Skeletal muscle satellite cell (primary cell): ENCODE results near the gene SIGLEC10.
"Not testable (repeated sequence)": the region's sequence is repeated elsewhere in the genome, so short reads cannot be mapped to it uniquely, and the experiment has no call there.

Source experiments
- H3K27me3 ChIP-seq: 2 replicates; pipeline ENCODE4 v1.7.0; 2013; ENCODE audit warnings: low read length; ENCODE audit not compliant: control insufficient read depth, insufficient read depth
- H3K36me3 ChIP-seq: 2 replicates; pipeline ENCODE4 v1.7.0; 2013; ENCODE audit warnings: mild to moderate bottlenecking, control low read depth, low read length; ENCODE audit not compliant: insufficient read depth
- H3K4me1 ChIP-seq: 2 replicates; pipeline ENCODE4 v1.7.0; 2013; ENCODE audit warnings: low read length; ENCODE audit not compliant: control insufficient read depth, insufficient read depth
- H3K4me2 ChIP-seq: 2 replicates; pipeline ENCODE4 v1.7.0; 2013; ENCODE audit warnings: mild to moderate bottlenecking, low read length
- H3K4me3 ChIP-seq: 2 replicates; pipeline ENCODE4 v1.7.0; 2013; ENCODE audit warnings: low read length
- H3K9ac ChIP-seq: 2 replicates; pipeline ENCODE4 v1.7.0; 2013; ENCODE audit warnings: mild to moderate bottlenecking, low read depth, low read length, moderate library complexity
- H3K9me3 ChIP-seq: replicated peaks from 2 replicates; pipeline ENCODE4 v1.7.0; 2013; ENCODE audit warnings: mild to moderate bottlenecking, control low read depth, low read length

Gene SIGLEC10

GRCh38 chr19:51456541-51457290 lies 39.3 kb upstream of the SIGLEC10 start:
- Histone ChIP-seq H3K27me3 (no peaks in the 10 kb centered on the region), H3K4me3 (no peak overlapping the region), H3K36me3 (no peaks in the 10 kb centered on the region), H3K9ac (no peak overlapping the region), H3K9me3 (no peaks in the 10 kb centered on the region), H3K4me1 (no peaks in the 10 kb centered on the region), H3K4me2 (no peak overlapping the region)

- no peaks in the 10 kb centered on the region for H3K36me3 ChIP-seq
- no peak overlapping the region for H3K4me3 ChIP-seq
- no peaks in the 10 kb centered on the region for H3K27me3 ChIP-seq
- no peak overlapping the region for H3K4me2 ChIP-seq
- no peak overlapping the region for H3K9ac ChIP-seq
- no peaks in the 10 kb centered on the region for H3K4me1 ChIP-seq
- H3K9me3 ChIP-seq = peaks cover 11% of the 10 kb centered on the region
These were observed 33.4 kb upstream of the SIGLEC10 start for GRCh38 chr19:51450730-51451307.

- no peaks in the 10 kb centered on the region for H3K27me3 ChIP-seq
- H3K4me1 ChIP-seq = no peaks in the 10 kb centered on the region
- no peak overlapping the region for H3K4me3 ChIP-seq
- no peak overlapping the region for H3K9ac ChIP-seq
- peaks cover 11% of the 10 kb centered on the region for H3K9me3 ChIP-seq
- H3K4me2 ChIP-seq = no peak overlapping the region
- H3K36me3 ChIP-seq = no peaks in the 10 kb centered on the region
These were observed 31.1 kb upstream of the SIGLEC10 start for GRCh38 chr19:51448411-51449016.

- Histone ChIP-seq H3K9me3 (peaks cover 11% of the 10 kb centered on the region), H3K9ac (no peak overlapping the region), H3K4me3 (no peak overlapping the region)
These were observed 30.6 kb upstream of the SIGLEC10 start for GRCh38 chr19:51448011-51448410.

GRCh38 chr19:51447510-51447909 lies 30.1 kb upstream of the SIGLEC10 start:
- H3K27me3 ChIP-seq, H3K4me3 ChIP-seq, H3K4me2 ChIP-seq, H3K9ac ChIP-seq, H3K4me1 ChIP-seq, H3K36me3 ChIP-seq: not testable (repeated sequence)
- peaks cover 11% of the 10 kb centered on the region for H3K9me3 ChIP-seq

More at GRCh38 chr19:51448011-51448410, 30.6 kb upstream of the SIGLEC10 start:
- H3K4me1 ChIP-seq = no peaks in the 10 kb centered on the region
- H3K27me3 ChIP-seq = no peaks in the 10 kb centered on the region
- no peaks in the 10 kb centered on the region for H3K36me3 ChIP-seq
- no peak overlapping the region for H3K4me2 ChIP-seq

- H3K9ac ChIP-seq = no peak overlapping the region
- no peaks in the 10 kb centered on the region for H3K9me3 ChIP-seq
- H3K4me3 ChIP-seq = no peak overlapping the region
- H3K4me1 ChIP-seq = no peaks in the 10 kb centered on the region
- H3K4me2 ChIP-seq = no peak overlapping the region
- H3K27me3 ChIP-seq = no peaks in the 10 kb centered on the region
- no peaks in the 10 kb centered on the region for H3K36me3 ChIP-seq
These were observed 24.3 kb upstream of the SIGLEC10 start for GRCh38 chr19:51441410-51442390.

- Histone ChIP-seq H3K9ac (no peak overlapping the region), H3K4me3 (no peak overlapping the region), H3K27me3 (no peaks in the 10 kb centered on the region), H3K4me1 (no peaks in the 10 kb centered on the region), H3K4me2 (no peak overlapping the region), H3K9me3 (no peaks in the 10 kb centered on the region), H3K36me3 (no peaks in the 10 kb centered on the region)
These were observed 23.5 kb upstream of the SIGLEC10 start for GRCh38 chr19:51440846-51441409.

- Histone ChIP-seq H3K9ac (no peak overlapping the region), H3K27me3 (no peaks in the 10 kb centered on the region), H3K4me3 (no peak overlapping the region), H3K4me2 (no peak overlapping the region), H3K4me1 (no peaks in the 10 kb centered on the region), H3K36me3 (no peaks in the 10 kb centered on the region), H3K9me3 (no peaks in the 10 kb centered on the region)
These were observed 22.6 kb upstream of the SIGLEC10 start for GRCh38 chr19:51440052-51440451.

- Histone ChIP-seq H3K27me3 (no peaks in the 10 kb centered on the region), H3K4me1 (no peaks in the 10 kb centered on the region), H3K9ac (no peak overlapping the region), H3K9me3 (no peaks in the 10 kb centered on the region), H3K36me3 (no peaks in the 10 kb centered on the region), H3K4me2 (no peak overlapping the region), H3K4me3 (no peak overlapping the region)
These were observed 21.6 kb upstream of the SIGLEC10 start for GRCh38 chr19:51439021-51439465.

- H3K9me3 ChIP-seq = no peaks in the 10 kb centered on the region
- H3K9ac ChIP-seq = no peak overlapping the region
- no peak overlapping the region for H3K4me3 ChIP-seq
- no peaks in the 10 kb centered on the region for H3K36me3 ChIP-seq
- no peaks in the 10 kb centered on the region for H3K4me1 ChIP-seq
- H3K4me2 ChIP-seq = no peak overlapping the region
- no peaks in the 10 kb centered on the region for H3K27me3 ChIP-seq
These were observed 17.0 kb upstream of the SIGLEC10 start for GRCh38 chr19:51434456-51434855.

- H3K9ac ChIP-seq = no peak overlapping the region
- no peaks in the 10 kb centered on the region for H3K27me3 ChIP-seq
- H3K4me3 ChIP-seq = no peak overlapping the region
- no peaks in the 10 kb centered on the region for H3K9me3 ChIP-seq
- no peaks in the 10 kb centered on the region for H3K36me3 ChIP-seq
- no peaks in the 10 kb centered on the region for H3K4me1 ChIP-seq
- H3K4me2 ChIP-seq = no peak overlapping the region
These were observed 15.6 kb upstream of the SIGLEC10 start for GRCh38 chr19:51433043-51433442.
